Astrocyte of the spinal cord (primary cell): ENCODE results near the gene CCDC148.
A peak's percentile ranks its signal among the peaks of the same experiment; 100 is the strongest.
"Not testable (repeated sequence)": the region's sequence is repeated elsewhere in the genome, so short reads cannot be mapped to it uniquely, and the experiment has no call there.

Source experiments
- DNase-seq: peaks from one replicate; pipeline ENCODE4 v3.0.0; 2011; ENCODE audit warnings: low read depth, low spot score
- H3K4me3 ChIP-seq: 2 replicates; pipeline ENCODE4 v1.5.1; 2011; ENCODE audit warnings: low read depth, mild to moderate bottlenecking, low read length, moderate library complexity
- CTCF ChIP-seq: IDR thresholded peaks from 2 replicates; pipeline ENCODE4 v1.5.1; 2012; ENCODE audit warnings: low read depth, mild to moderate bottlenecking, low read length, inconsistent platforms
- in situ Hi-C: cut with HindIII; loops from 2 replicates; pipeline ENCODE4 v1.10.0; 2017; ENCODE audit warnings: low sequenced_read_pairs

The CCDC148 gene

GRCh38 chr2:158312981-158313380 lies 143.6 kb downstream of the CCDC148 start:
- TF ChIP-seq CTCF: no peak
- in situ Hi-C loops: no loop called here

DNA sequence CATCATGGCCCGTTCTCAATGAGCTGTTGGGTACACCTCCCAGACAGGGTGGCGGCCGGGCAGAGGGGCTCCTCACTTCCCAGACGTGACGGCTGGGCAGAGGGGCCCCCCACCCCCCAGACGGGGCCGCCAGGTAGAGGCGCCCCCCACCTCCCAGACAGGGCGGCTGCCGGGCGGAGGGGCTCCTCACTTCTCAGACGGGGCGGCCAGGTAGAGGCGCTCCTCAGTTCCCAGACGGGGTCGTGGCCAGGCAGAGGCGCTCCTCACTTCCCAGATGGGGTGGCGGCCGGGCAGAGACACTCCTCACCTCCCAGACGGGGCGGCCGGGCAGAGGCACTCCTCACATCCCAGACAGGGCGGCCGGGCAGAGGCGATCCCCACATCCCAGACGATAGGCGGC lies 146.1 kb downstream of the CCDC148 start:
- DNase-seq, in situ Hi-C loops, H3K4me3 ChIP-seq: not testable (repeated sequence)

More at GRCh38 chr2:158312981-158313380, 143.6 kb downstream of the CCDC148 start:
- DNase-seq: no peak
- no peak overlapping the region for H3K4me3 ChIP-seq

- no peak for DNase-seq
- in situ Hi-C loops: no loop called here
- TF ChIP-seq CTCF: no peak
- H3K4me3 ChIP-seq: no peak overlapping the region
Observed at GRCh38 chr2:158305501-158305900, 151.1 kb downstream of the CCDC148 start.

DNA sequence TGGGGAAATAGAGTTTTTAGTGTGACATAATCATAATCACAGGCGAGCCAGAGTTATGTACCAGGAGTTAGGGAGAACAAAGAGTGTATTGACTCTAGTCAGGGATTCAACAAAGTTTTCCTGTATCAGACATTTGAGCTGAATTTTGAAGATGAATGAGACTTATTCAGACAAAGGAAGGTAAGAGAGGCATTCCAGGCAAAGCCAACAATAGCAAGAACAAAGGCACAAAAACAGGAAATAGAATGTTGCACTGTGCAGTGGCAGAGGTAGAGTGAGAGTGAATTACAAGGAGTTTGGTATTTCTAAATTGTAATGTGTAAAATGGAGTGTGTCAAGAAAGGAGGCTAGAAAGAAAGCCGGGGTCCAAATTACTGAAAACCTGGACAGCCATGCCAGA lies 156.2 kb downstream of the CCDC148 start:
- H3K4me3 ChIP-seq: no peak overlapping the region
- in situ Hi-C loops: no loop called here
- DNase-seq: no peak
- no peak for TF ChIP-seq CTCF

DNA sequence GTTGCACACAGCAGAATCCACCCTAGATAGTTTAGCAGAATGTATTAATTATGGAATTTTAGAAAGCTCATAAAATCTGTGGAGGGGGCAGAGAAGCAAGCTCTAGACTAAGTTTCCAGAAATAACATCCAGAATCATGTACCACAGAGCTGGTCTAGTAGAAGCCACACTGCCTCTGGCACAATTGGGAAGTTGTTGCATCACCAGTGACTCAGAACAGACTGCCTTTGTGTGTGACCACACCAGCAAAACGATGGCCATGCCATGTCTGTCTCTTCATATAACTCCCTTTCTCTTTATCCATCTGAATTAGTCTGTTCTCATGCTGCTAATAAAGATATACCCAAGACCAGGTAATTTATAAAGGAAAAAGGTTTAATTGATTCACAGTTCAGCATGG lies 158.9 kb downstream of the CCDC148 start:
- peak; percentile 25 for DNase-seq
- no peak for TF ChIP-seq CTCF
- H3K4me3 ChIP-seq: no peak overlapping the region
- in situ Hi-C loops: no loop called here

DNA sequence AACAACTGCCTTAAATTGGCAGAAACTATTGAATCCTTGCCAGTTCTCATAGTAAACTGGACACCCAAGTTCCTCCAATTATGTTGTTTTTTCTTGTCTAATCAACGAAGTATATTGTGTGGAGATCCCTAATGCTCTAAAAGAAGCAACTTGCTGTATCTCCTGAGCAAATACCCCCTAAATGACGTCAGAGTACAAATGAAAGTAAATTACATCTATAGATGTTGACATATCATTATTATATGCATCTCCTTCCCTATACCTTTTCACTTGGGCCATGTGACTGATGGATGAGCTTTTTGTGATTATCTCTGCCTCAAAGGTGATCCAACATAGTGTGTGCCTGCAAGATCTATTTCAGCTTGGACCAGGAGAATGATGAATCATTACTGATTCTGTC lies 159.4 kb downstream of the CCDC148 start:
- DNase-seq: no peak
- no peak overlapping the region for H3K4me3 ChIP-seq
- TF ChIP-seq CTCF: no peak
- in situ Hi-C loops: no loop called here

DNA sequence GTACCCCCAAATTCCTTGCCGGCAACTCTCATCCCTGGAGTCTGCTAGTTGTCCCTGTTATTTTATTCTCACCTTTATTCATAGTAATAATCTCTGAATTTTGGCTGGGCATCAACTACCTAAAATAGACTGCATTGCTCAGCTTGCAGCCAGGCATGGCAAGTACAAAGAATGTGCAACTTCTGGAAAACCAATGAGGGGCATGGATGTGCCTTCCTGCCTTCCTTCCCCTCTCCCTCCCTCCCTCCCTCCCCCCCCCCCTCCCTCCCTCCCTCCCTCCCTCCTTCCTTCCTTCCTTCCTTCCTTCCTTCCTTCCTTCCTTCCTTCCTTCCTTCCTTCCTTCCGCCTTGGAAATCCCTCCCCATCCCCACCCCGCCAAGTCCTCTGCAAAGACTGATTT lies 162.8 kb downstream of the CCDC148 start:
- in situ Hi-C loops: no loop called here
- no peak for DNase-seq
- no peak for TF ChIP-seq CTCF
- H3K4me3 ChIP-seq: no peak overlapping the region
